ENCODE results near the gene LRRC4. TPM values are rescaled to one million over a fixed set of nuclear protein-coding genes. Genes with fewer than 3 reads are reported as not detected.

The LRRC4 gene
- total and polyA plus RNA-seq, 2 donors (not counting 1 experiment from before 2014, with no cell fraction given) = 0.20 to 0.33 TPM

DNA sequence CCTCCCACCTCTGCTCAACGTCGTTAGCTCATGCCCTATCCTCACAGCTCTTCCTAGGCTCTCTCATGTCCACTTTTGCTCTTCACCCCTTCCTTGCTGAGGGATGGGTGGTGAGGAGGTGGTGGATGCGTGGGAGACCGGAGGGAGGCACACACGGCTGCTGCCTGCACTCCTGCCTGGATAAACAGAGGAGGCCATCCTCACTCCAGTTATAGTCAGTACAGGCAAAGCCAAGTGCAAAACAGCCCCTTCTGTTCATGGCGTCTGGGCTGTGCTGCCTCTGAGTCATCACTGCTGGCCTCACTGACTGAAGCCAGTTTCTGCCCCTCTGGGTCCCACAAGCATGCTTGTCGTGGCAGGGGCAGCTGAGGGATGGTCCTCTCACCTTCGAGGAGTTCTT lies 31.9 kb upstream of the LRRC4 start:
- Histone ChIP-seq H4K20me1 (ENCODE audit: control insufficient read depth, extremely low read depth, insufficient read depth, low read length) (no peaks in the 10 kb centered on the region), H3K9ac (ENCODE audit: insufficient read depth, low read length) (no peak overlapping the region), H3K4me3 (replicated peaks in 1 of 4; ENCODE audit: control extremely low read depth in 1 of 4, insufficient read depth in 1 of 4, low read depth in 3 of 4, low read length in 4 of 4) (no peak overlapping the region), H3K4me1 (ENCODE audit: control insufficient read depth, extremely low read depth, insufficient read depth, low read length) (no peaks in the 10 kb centered on the region), H3K79me2 (ENCODE audit: control insufficient read depth, insufficient read depth, low read length) (no peaks in the 10 kb centered on the region), H3K9me3 (ENCODE audit: control insufficient read depth, insufficient read depth, low read depth, low read length) (no peaks in the 10 kb centered on the region), H2AFZ (ENCODE audit: low read length) (no peak overlapping the region), H3K27me3 (ENCODE audit: control insufficient read depth, insufficient read depth, low read length) (no peaks in the 10 kb centered on the region), H3K4me2 (ENCODE audit: extremely low read depth, insufficient read depth, low read length) (no peak overlapping the region), H3K36me3 (ENCODE audit: control insufficient read depth, insufficient read depth, low read length) (no peaks in the 10 kb centered on the region), H3K27ac (ENCODE audit: insufficient read depth, low read length) (no peak overlapping the region)
- peak in 1 of 2 donors; percentile 29 for DNase-seq (ENCODE audit: low read depth in 2 of 2)
- TF ChIP-seq EZH2 (IDR thresholded peaks at IDR 0.05; ENCODE audit: low read length, missing control alignments) = no peak
- TF ChIP-seq, protein P1, sequence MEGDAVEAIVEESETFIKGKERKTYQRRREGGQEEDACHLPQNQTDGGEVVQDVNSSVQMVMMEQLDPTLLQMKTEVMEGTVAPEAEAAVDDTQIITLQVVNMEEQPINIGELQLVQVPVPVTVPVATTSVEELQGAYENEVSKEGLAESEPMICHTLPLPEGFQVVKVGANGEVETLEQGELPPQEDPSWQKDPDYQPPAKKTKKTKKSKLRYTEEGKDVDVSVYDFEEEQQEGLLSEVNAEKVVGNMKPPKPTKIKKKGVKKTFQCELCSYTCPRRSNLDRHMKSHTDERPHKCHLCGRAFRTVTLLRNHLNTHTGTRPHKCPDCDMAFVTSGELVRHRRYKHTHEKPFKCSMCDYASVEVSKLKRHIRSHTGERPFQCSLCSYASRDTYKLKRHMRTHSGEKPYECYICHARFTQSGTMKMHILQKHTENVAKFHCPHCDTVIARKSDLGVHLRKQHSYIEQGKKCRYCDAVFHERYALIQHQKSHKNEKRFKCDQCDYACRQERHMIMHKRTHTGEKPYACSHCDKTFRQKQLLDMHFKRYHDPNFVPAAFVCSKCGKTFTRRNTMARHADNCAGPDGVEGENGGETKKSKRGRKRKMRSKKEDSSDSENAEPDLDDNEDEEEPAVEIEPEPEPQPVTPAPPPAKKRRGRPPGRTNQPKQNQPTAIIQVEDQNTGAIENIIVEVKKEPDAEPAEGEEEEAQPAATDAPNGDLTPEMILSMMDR (conservative IDR thresholded peaks at IDR 0.05 in 1 of 2, IDR thresholded peaks at IDR 0.05 in 1 of 2; ENCODE audit: low read depth in 1 of 2, low read length in 2 of 2) = no peak

DNA sequence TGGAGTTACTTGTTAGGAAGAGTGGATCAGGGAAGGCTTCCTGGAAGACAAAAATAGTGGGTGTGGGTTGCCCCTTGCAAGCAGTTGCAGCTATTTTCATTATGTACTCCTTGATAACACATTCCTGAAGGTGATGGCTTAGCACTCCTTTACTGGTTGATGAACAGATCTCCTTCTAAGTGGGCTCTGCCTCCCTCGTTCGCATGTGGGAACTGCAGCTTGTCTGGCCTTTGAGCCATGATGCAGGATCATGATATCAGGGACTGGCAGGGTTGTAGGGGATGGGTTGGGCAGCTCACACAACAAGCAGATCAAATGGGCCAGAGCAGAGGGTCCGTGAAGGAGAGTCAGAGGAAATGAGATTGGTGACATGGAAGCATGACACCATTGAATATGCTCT lies 28.8 kb upstream of the LRRC4 start:
- Histone ChIP-seq H3K4me1 (ENCODE audit: control insufficient read depth, extremely low read depth, insufficient read depth, low read length) (no peaks in the 10 kb centered on the region), H3K27me3 (ENCODE audit: control insufficient read depth, insufficient read depth, low read length) (no peaks in the 10 kb centered on the region), H3K36me3 (ENCODE audit: control insufficient read depth, insufficient read depth, low read length) (no peaks in the 10 kb centered on the region), H2AFZ (ENCODE audit: low read length) (no peak overlapping the region), H3K9me3 (ENCODE audit: control insufficient read depth, insufficient read depth, low read depth, low read length) (no peaks in the 10 kb centered on the region), H4K20me1 (ENCODE audit: control insufficient read depth, extremely low read depth, insufficient read depth, low read length) (no peaks in the 10 kb centered on the region), H3K9ac (ENCODE audit: insufficient read depth, low read length) (no peak overlapping the region), H3K4me3 (replicated peaks in 1 of 4; ENCODE audit: control extremely low read depth in 1 of 4, insufficient read depth in 1 of 4, low read depth in 3 of 4, low read length in 4 of 4) (no peak overlapping the region), H3K4me2 (ENCODE audit: extremely low read depth, insufficient read depth, low read length) (no peak overlapping the region), H3K79me2 (ENCODE audit: control insufficient read depth, insufficient read depth, low read length) (no peaks in the 10 kb centered on the region), H3K27ac (ENCODE audit: insufficient read depth, low read length) (no peak overlapping the region)
- no peak for DNase-seq (ENCODE audit: low read depth in 2 of 2)
- TF ChIP-seq, protein P1 (conservative IDR thresholded peaks at IDR 0.05 in 1 of 2, IDR thresholded peaks at IDR 0.05 in 1 of 2; ENCODE audit: low read depth in 1 of 2, low read length in 2 of 2) = no peak
- no peak for TF ChIP-seq EZH2 (IDR thresholded peaks at IDR 0.05; ENCODE audit: low read length, missing control alignments)

DNA sequence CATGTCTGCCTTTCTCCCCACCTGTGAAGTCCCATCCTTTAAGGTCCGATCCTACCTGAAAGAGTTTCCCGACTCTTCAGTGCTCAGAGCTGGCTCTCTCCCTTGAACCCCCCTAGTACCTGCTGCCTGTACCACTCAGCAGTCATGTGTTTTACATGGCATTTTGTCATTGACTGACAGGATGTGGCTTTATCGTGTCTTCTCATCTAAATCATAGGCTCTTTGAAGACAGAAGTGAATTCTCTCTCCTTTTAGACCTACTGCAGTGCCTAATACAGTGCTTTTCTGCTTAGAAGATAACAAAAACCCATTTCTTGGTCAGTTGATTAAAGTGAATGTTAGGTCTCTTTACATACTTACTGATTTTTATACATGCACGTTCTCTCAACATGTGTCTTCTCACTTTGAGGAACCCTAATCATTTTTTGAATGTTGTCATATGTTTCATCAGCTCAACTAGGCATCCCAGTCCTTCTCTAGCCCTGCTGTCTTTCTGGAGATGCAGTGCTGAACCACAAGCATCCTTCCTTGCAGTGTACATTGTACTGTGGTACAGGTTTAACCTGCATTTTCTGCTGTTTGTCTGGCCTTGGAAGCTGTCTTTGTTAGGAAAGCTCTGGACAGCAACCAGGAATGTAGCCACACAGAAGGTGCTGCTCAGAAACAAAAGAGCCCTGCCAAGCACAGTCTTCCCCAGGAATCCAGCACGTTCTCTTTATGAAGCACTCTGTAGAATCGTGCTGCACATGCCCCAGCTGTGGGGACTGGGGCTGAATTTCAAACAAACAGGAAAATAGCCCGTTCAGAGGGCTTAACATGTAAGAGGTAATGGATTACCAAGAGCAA lies 28.1 kb upstream of the LRRC4 start:
- no peak for TF ChIP-seq EZH2 (IDR thresholded peaks at IDR 0.05; ENCODE audit: low read length, missing control alignments)
- TF ChIP-seq, protein P1 (conservative IDR thresholded peaks at IDR 0.05 in 1 of 2, IDR thresholded peaks at IDR 0.05 in 1 of 2; ENCODE audit: low read depth in 1 of 2, low read length in 2 of 2) = no peak
- Histone ChIP-seq H4K20me1 (ENCODE audit: control insufficient read depth, extremely low read depth, insufficient read depth, low read length) (no peaks in the 10 kb centered on the region), H3K9ac (ENCODE audit: insufficient read depth, low read length) (no peak overlapping the region), H2AFZ (ENCODE audit: low read length) (no peak overlapping the region), H3K27ac (ENCODE audit: insufficient read depth, low read length) (no peak overlapping the region), H3K4me3 (replicated peaks in 1 of 4; ENCODE audit: control extremely low read depth in 1 of 4, insufficient read depth in 1 of 4, low read depth in 3 of 4, low read length in 4 of 4) (no peak overlapping the region), H3K36me3 (ENCODE audit: control insufficient read depth, insufficient read depth, low read length) (no peaks in the 10 kb centered on the region), H3K4me1 (ENCODE audit: control insufficient read depth, extremely low read depth, insufficient read depth, low read length) (no peaks in the 10 kb centered on the region), H3K27me3 (ENCODE audit: control insufficient read depth, insufficient read depth, low read length) (no peaks in the 10 kb centered on the region), H3K4me2 (ENCODE audit: extremely low read depth, insufficient read depth, low read length) (no peak overlapping the region), H3K79me2 (ENCODE audit: control insufficient read depth, insufficient read depth, low read length) (no peaks in the 10 kb centered on the region), H3K9me3 (ENCODE audit: control insufficient read depth, insufficient read depth, low read depth, low read length) (no peaks in the 10 kb centered on the region)
- DNase-seq (ENCODE audit: low read depth in 2 of 2) = peak in 1 of 2 donors; percentile 50

Measured in fibroblast of lung (primary cell).